ENCODE results near the gene DLGAP1.

DNA sequence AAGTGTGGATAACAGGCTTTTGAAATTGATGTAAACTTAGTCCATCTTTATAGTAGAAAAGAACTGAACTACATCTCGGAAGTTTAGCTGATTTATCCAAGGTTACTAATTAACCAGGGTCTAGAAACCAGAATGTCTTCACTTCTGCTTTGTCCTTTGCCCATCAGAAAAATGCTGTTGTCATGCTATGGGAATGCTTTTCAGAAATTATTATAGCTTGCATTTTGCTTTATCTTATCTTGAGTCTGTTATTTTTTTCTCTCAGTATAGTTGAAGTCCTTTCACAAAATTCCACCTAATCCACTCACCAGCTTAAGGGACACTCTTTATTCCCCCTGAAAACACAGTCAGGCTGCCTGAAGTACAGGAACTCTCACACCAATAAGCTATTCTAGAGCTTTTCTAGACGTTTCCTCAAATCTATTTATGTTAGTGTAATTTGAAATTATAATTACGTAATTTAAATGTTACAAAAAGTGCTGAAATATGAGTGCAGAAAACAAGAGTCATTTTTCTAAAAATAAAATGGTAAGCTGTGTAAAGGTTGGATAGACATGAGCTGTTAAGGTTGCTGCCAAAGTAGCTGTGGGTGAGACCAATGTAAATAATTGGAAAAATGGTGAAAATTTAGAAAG is 548.9 kb downstream of the DLGAP1 start:
- TF ChIP-seq CTCF (IDR thresholded peaks at IDR 0.05 in 4 of 5, conservative IDR thresholded peaks at IDR 0.05 in 1 of 5), result no peak
- TF ChIP-seq POLR2A (IDR thresholded peaks at IDR 0.05), result no peak
